NT2/D1 (cell line): ENCODE data around the gene TDRKH.

Experiments
- YY1 ChIP-seq: IDR thresholded peaks from 2 replicates; pipeline ENCODE4 v1.6.1; 2011; ENCODE audit not compliant: insufficient read length, insufficient read depth
- ZNF274 ChIP-seq: IDR thresholded peaks from 2 replicates; pipeline ENCODE4 v1.6.1; 2011; ENCODE audit warnings: mild to moderate bottlenecking, low read depth, low read length

DNA sequence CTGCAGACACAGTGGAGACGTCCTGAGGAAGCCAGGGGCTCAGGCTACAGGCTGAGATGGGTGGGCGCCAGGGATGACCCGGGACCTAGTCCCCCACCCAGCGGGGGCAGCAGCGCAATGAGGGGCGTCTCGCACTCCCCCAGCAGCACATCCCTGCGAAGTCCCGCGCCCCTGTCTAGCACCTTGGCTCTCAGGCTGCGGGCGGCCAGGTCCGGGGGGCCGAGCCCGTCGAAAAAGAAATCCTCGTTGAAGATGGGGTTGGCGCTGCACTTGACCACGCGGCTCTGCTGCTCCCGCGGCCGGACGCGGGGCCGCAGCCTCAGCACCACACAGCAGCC lies 47.6 kb upstream of the TDRKH start:
- TF ChIP-seq YY1 (no peak), ZNF274 (no peak)
